ENCODE data around the gene GPRIN2. TPM values are rescaled to one million over a fixed set of nuclear protein-coding genes. Genes with fewer than 3 reads are reported as not detected.
"Not testable (repeated sequence)": the region's sequence is repeated elsewhere in the genome, so short reads cannot be mapped to it uniquely, and the experiment has no call there.

The GPRIN2 gene
- total and polyA plus RNA-seq, 4 donors = 0.36 to 4.0 (median 0.85) TPM

DNA sequence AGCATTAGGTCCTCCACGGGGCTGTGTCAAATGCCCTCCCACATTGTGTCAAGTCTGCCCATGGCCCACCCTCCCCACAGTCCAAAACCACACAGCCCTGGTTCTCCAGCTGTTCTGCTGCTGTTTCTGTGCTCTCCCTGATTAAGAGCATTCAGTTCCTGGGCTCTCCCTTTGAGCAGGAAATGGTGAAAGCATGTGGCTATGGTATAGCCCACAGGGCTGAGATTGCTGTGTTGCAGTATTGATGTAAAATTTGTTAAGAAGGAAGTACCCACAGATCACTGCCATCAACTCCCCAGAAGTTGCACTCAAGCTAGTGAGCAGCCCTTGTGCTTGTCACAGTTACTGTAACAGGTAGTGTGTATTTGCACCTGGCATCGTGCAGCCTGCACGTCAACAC, 31.8 kb upstream of the GPRIN2 start:
- H3K4me1 ChIP-seq (ENCODE audit: control insufficient read depth in 1 of 2, insufficient read depth in 2 of 2, low read length in 2 of 2); DNase-seq; H3K27me3 ChIP-seq (ENCODE audit: control insufficient read depth in 1 of 2, insufficient read depth in 2 of 2, low read length in 1 of 2); H3K36me3 ChIP-seq (ENCODE audit: control insufficient read depth in 1 of 2, insufficient read depth in 2 of 2, low read length in 1 of 2); intact Hi-C loops (cut with DNase I); H3K4me3 ChIP-seq (ENCODE audit: low read length in 2 of 2); H3K9me3 ChIP-seq (ENCODE audit: control insufficient read depth, low read length); ATAC-seq (ENCODE audit: low FRiP score); H3K27ac ChIP-seq (ENCODE audit: low read depth in 1 of 2, low read length in 2 of 2): not testable (repeated sequence)
- WGBS, 2 donors = no CpG with 5 or more reads among the region's 3 CpGs

DNA sequence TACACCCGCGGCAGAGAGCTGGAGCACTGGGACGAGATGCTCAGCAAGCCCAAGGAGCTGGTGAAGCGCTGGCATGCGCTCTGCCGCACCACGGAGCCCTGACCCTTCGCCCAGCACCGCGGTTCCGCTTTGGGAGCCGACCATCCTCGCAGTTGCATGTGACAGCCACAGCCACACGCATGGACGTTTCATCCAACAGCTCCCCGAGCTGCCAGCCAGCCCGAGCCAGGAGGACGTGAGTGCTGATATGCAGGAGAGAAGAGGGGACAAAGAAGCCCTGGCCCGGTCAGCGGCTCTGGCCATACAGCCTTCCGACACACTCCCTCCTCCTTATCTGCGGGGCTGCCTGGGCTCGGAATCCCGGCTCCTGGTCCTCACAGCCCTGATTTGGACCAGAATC, 31.1 kb upstream of the GPRIN2 start:
- peak; percentile 24 for ATAC-seq (ENCODE audit: low FRiP score)
- H3K4me3 ChIP-seq (ENCODE audit: low read length in 2 of 2); H3K9me3 ChIP-seq (ENCODE audit: control insufficient read depth, low read length); DNase-seq; intact Hi-C loops (cut with DNase I); H3K36me3 ChIP-seq (ENCODE audit: control insufficient read depth in 1 of 2, insufficient read depth in 2 of 2, low read length in 1 of 2); H3K27me3 ChIP-seq (ENCODE audit: control insufficient read depth in 1 of 2, insufficient read depth in 2 of 2, low read length in 1 of 2); H3K27ac ChIP-seq (ENCODE audit: low read depth in 1 of 2, low read length in 2 of 2); H3K4me1 ChIP-seq (ENCODE audit: control insufficient read depth in 1 of 2, insufficient read depth in 2 of 2, low read length in 2 of 2): not testable (repeated sequence)
- WGBS, 2 donors = no CpG with 5 or more reads among the region's 24 CpGs

DNA sequence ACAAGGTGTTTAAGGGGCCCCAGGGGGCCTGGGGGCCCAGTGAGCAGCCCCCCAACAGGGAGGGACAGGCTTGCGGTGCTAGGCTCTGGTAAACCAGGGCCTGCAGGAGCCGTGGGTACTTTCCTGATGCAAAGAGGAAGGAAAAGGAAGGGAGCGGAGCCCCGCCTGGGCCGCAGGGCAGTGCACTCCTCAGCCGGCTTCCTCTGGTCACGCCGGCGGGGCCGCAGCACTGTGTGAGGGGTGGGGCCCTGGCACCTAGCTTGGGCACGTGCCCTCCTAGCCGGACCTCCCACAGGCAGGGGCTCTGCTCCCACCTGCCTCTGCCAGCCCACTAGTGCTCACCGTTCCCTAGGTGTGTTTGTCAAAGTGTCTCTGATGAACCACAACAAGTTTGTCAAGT, 28.8 kb upstream of the GPRIN2 start:
- H3K36me3 ChIP-seq (ENCODE audit: control insufficient read depth in 1 of 2, insufficient read depth in 2 of 2, low read length in 1 of 2); H3K27ac ChIP-seq (ENCODE audit: low read depth in 1 of 2, low read length in 2 of 2); H3K4me3 ChIP-seq (ENCODE audit: low read length in 2 of 2); H3K27me3 ChIP-seq (ENCODE audit: control insufficient read depth in 1 of 2, insufficient read depth in 2 of 2, low read length in 1 of 2); H3K4me1 ChIP-seq (ENCODE audit: control insufficient read depth in 1 of 2, insufficient read depth in 2 of 2, low read length in 2 of 2); ATAC-seq (ENCODE audit: low FRiP score); DNase-seq; intact Hi-C loops (cut with DNase I); H3K9me3 ChIP-seq (ENCODE audit: control insufficient read depth, low read length): not testable (repeated sequence)
- WGBS, 2 donors = no CpG with 5 or more reads among the region's 13 CpGs

DNA sequence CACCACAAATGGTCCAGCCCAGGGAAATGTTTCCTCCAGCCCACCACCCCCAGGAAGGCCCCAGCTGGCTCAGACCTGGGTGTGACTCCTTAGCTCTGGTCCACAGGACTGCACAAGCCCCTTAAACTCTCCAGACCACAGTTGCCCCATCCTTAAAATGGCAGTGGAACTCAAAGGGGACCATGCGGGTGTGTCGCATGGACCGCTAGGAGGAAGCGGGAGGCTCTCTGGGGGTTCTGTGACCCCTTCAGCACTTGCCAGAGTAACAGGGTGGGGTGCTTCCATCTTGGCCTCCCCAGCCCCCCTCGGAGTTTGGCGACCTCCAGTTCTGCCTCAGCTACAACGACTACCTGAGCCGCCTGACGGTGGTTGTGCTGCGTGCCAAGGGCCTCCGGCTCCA, 27.7 kb upstream of the GPRIN2 start:
- H3K9me3 ChIP-seq (ENCODE audit: control insufficient read depth, low read length); H3K4me1 ChIP-seq (ENCODE audit: control insufficient read depth in 1 of 2, insufficient read depth in 2 of 2, low read length in 2 of 2); H3K4me3 ChIP-seq (ENCODE audit: low read length in 2 of 2); intact Hi-C loops (cut with DNase I); ATAC-seq (ENCODE audit: low FRiP score); H3K36me3 ChIP-seq (ENCODE audit: control insufficient read depth in 1 of 2, insufficient read depth in 2 of 2, low read length in 1 of 2); H3K27ac ChIP-seq (ENCODE audit: low read depth in 1 of 2, low read length in 2 of 2); DNase-seq; H3K27me3 ChIP-seq (ENCODE audit: control insufficient read depth in 1 of 2, insufficient read depth in 2 of 2, low read length in 1 of 2): not testable (repeated sequence)
- WGBS, 2 donors = 96 to 97% methylated on average over 4 to 8 of the region's 11 CpGs

DNA sequence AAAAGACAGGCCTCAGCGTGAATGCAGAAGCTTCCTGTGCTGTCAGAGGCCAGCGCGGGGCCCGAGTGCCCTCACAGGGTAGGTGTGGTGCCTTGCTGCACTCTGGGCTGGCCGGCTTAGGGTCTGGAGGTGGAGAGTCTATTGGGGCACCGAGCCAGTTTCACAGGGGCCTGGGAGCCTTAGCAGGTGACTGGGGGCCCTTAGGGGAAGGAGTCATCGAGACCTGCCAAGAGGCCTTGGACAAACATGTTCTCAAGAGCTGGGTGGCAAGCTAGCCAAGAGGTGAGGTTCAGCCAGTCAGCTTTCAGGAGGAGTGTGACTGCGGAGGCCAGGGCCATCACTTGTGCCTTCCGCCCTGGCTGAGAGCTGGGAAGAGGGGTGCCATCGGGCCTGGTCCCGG, 26.1 kb upstream of the GPRIN2 start:
- intact Hi-C loops (cut with DNase I); DNase-seq; H3K27ac ChIP-seq (ENCODE audit: low read depth in 1 of 2, low read length in 2 of 2); ATAC-seq (ENCODE audit: low FRiP score); H3K36me3 ChIP-seq (ENCODE audit: control insufficient read depth in 1 of 2, insufficient read depth in 2 of 2, low read length in 1 of 2); H3K4me1 ChIP-seq (ENCODE audit: control insufficient read depth in 1 of 2, insufficient read depth in 2 of 2, low read length in 2 of 2); H3K4me3 ChIP-seq (ENCODE audit: low read length in 2 of 2); H3K27me3 ChIP-seq (ENCODE audit: control insufficient read depth in 1 of 2, insufficient read depth in 2 of 2, low read length in 1 of 2); H3K9me3 ChIP-seq (ENCODE audit: control insufficient read depth, low read length): not testable (repeated sequence)
- 56 to 60% methylated on average over 1 to 4 of the region's 11 CpGs for WGBS, 2 donors

DNA sequence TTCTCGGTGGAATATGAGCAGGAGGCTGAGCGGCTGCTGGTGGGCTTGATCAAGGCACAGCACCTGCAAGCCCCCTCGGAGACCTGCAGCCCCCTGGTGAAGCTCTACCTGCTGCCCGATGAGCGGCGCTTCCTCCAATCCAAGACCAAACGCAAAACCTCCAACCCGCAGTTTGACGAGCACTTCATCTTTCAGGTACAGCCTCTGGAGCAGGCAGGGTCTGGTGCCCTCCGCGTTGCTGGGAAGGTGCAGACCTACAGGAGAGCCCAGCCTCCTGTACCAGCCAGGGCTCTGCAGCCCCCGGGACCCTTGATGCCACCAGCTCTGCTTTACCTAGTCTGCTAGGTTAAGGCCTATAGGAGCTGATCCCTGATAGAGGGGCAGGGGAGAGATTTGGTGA, 25.5 kb upstream of the GPRIN2 start:
- H3K4me1 ChIP-seq (ENCODE audit: control insufficient read depth in 1 of 2, insufficient read depth in 2 of 2, low read length in 2 of 2); H3K36me3 ChIP-seq (ENCODE audit: control insufficient read depth in 1 of 2, insufficient read depth in 2 of 2, low read length in 1 of 2); H3K27me3 ChIP-seq (ENCODE audit: control insufficient read depth in 1 of 2, insufficient read depth in 2 of 2, low read length in 1 of 2); H3K27ac ChIP-seq (ENCODE audit: low read depth in 1 of 2, low read length in 2 of 2); intact Hi-C loops (cut with DNase I); H3K4me3 ChIP-seq (ENCODE audit: low read length in 2 of 2); ATAC-seq (ENCODE audit: low FRiP score); H3K9me3 ChIP-seq (ENCODE audit: control insufficient read depth, low read length); DNase-seq: not testable (repeated sequence)
- WGBS, 2 donors = 95 to 96% methylated on average over 7 to 10 of the region's 12 CpGs

DNA sequence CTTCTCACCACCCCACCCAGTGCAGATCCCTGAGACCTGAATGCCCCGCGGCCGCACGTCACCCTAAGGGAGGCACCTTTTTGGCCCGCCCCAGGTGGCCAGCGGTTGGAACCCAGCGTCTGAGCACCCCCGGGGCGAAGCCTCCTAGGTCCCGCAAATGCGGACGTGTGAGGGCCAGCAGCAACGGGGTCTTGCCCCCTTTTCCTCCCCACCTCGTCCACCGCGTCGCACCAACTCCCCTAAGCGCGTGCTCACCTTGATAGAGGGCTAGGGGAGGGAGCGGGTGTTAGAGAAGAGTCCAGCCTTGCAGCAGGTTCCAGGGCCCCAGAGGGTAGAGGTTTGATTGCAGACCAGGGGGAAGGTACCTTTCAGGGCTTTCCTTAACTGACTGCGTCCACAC, 22.9 kb upstream of the GPRIN2 start:
- ATAC-seq (ENCODE audit: low FRiP score) = not testable (repeated sequence)

DNA sequence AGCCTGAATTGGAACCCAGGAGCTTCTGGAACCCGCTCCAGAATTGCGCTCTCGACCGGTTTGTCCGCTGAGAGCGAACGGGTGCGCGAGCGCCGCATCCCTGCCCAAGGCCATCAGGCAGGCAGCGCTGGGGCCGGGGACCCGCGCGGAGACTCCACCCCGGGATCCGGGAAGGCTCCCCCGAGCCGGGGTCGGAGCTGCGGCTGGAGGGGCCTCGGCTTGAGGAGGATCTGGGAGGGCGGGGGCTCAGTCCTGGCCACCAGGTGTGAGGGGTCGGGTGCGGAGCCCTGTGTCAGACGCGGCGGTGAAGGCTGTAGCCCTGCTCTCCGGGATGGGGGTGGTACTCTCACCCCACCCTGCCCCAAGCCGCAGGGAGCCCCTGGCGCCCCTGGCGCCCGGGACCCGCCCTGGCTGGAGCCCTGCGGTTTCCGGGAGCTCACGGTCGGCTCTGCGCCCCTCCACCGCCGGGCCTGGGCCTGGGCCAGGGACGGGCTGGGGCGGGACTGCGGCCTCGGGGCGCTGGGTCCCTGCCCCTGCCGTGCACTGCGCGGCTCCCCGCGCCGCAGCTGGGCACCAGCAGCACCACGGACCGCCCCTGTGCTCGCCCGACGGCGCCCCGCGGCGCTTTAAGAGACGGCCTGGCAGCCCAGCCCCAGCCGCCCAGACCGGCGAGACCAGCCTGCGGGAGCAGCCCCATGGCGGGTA, 22.2 kb upstream of the GPRIN2 start, which contains the start of gene SYT15:
Gene SYT15 (plus strand): TSS at position 655 of the 705 bp plus-strand sequence. CDS start 41 bp downstream, at position 696.
- not testable (repeated sequence) for ATAC-seq (ENCODE audit: low FRiP score); H3K27me3 ChIP-seq (ENCODE audit: control insufficient read depth in 1 of 2, insufficient read depth in 2 of 2, low read length in 1 of 2)
- WGBS, 2 donors = 0 to 2% methylated on average over 18 to 50 of the region's 68 CpGs

More for the DNA sequence above, 22.9 kb upstream of the GPRIN2 start:
- H3K36me3 ChIP-seq (ENCODE audit: control insufficient read depth in 1 of 2, insufficient read depth in 2 of 2, low read length in 1 of 2); intact Hi-C loops (cut with DNase I); DNase-seq; H3K4me3 ChIP-seq (ENCODE audit: low read length in 2 of 2); H3K9me3 ChIP-seq (ENCODE audit: control insufficient read depth, low read length); H3K27me3 ChIP-seq (ENCODE audit: control insufficient read depth in 1 of 2, insufficient read depth in 2 of 2, low read length in 1 of 2); H3K4me1 ChIP-seq (ENCODE audit: control insufficient read depth in 1 of 2, insufficient read depth in 2 of 2, low read length in 2 of 2); H3K27ac ChIP-seq (ENCODE audit: low read depth in 1 of 2, low read length in 2 of 2): not testable (repeated sequence)
- WGBS, 2 donors = 60% methylated on average over 1 to 13 of the region's 21 CpGs

More for the DNA sequence above, 22.2 kb upstream of the GPRIN2 start, which contains the start of gene SYT15:
- H3K9me3 ChIP-seq (ENCODE audit: control insufficient read depth, low read length); DNase-seq; H3K4me1 ChIP-seq (ENCODE audit: control insufficient read depth in 1 of 2, insufficient read depth in 2 of 2, low read length in 2 of 2); H3K4me3 ChIP-seq (ENCODE audit: low read length in 2 of 2); H3K36me3 ChIP-seq (ENCODE audit: control insufficient read depth in 1 of 2, insufficient read depth in 2 of 2, low read length in 1 of 2); intact Hi-C loops (cut with DNase I); H3K27ac ChIP-seq (ENCODE audit: low read depth in 1 of 2, low read length in 2 of 2): not testable (repeated sequence)

All from aorta (tissue), 5 donors.